C4-2B (cell line): Measurements from ENCODE around the gene MCCC2.
A peak's percentile ranks its signal among the peaks of the same experiment; 100 is the strongest.

Experiments
- H3K27ac ChIP-seq: fragments of 450-650 bp; 2 replicates; pipeline ENCODE4 v1.5.1; 2017
- CTCF ChIP-seq: fragments of 450-650 bp; conservative IDR thresholded peaks from 2 replicates; pipeline ENCODE4 v1.5.1; 2017; ENCODE audit warnings: mild to moderate bottlenecking
- ZFX ChIP-seq: fragments of 450-650 bp; IDR thresholded peaks from 2 replicates; pipeline ENCODE4 v1.6.1; 2017

The MCCC2 gene

GRCh38 chr5:71679714-71680113, 92.6 kb downstream of the MCCC2 start:
- TF ChIP-seq ZFX (no peak), CTCF (no peak)
- H3K27ac ChIP-seq, result peak overlapping the region; percentile 20; the same call in 1 of the 2 replicates

GRCh38 chr5:71680510-71680909, 93.4 kb downstream of the MCCC2 start:
- no peak for TF ChIP-seq ZFX
- no peak for TF ChIP-seq CTCF
- H3K27ac ChIP-seq, result peak overlapping the region; percentile 34

- TF ChIP-seq ZFX, result no peak
- TF ChIP-seq CTCF, result no peak
- no peak overlapping the region for H3K27ac ChIP-seq
Measured at GRCh38 chr5:71681296-71681695, 94.2 kb downstream of the MCCC2 start.

GRCh38 chr5:71684309-71684708, 97.2 kb downstream of the MCCC2 start:
- TF ChIP-seq CTCF, result no peak
- TF ChIP-seq ZFX, result no peak
- H3K27ac ChIP-seq, result peak overlapping the region; percentile 20; the same call in 1 of the 2 replicates

GRCh38 chr5:71693828-71694427, 106.8 kb downstream of the MCCC2 start:
- TF ChIP-seq CTCF (no peak), ZFX (no peak)
- H3K27ac ChIP-seq, result no peak overlapping the region

- TF ChIP-seq ZFX, result no peak
- TF ChIP-seq CTCF, result no peak
- no peak overlapping the region for H3K27ac ChIP-seq
Measured at GRCh38 chr5:71695071-71695470, 107.9 kb downstream of the MCCC2 start.

GRCh38 chr5:71695595-71695994, 108.5 kb downstream of the MCCC2 start:
- no peak for TF ChIP-seq ZFX
- TF ChIP-seq CTCF, result no peak
- H3K27ac ChIP-seq, result no peak overlapping the region
